NCI-H1694 treated with DMSO at 0.1 percent for 48 hours (cell line): ENCODE measurements around the gene CRISP1.
"Not testable (repeated sequence)": the region's sequence is repeated elsewhere in the genome, so short reads cannot be mapped to it uniquely, and the experiment has no call there.

Experiments
- DNase-seq: peaks from one replicate; lab custom pipeline; 2025; lab: John Stamatoyannopoulos, UW

CRISP1 gene

DNA sequence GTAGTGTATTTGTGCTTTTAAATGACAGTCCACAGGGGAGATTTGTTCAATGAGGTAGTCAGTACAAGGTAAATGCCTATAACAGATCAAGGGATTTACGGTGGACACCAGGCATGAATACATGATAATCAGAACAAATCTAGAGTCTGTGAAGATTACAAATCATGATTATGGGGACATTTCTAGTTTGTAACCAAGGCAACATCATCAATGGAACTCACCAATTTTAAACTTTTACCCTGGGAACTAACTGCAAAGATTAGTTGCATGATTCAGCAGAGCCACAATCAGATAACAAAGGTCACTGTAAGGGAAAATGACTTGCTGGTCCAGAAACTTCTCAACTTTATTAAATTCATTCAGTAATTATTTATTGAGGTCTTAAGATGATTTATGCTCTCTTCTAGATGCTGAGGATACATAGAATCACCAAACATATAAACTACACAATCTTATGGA is at the start of gene CRISP1:
Gene CRISP1, minus strand, starts transcription at position 51 of the 459 bp plus-strand sequence. CDS start 9,135 bp downstream, outside the sequence.
- DNase-seq: no peak

DNA sequence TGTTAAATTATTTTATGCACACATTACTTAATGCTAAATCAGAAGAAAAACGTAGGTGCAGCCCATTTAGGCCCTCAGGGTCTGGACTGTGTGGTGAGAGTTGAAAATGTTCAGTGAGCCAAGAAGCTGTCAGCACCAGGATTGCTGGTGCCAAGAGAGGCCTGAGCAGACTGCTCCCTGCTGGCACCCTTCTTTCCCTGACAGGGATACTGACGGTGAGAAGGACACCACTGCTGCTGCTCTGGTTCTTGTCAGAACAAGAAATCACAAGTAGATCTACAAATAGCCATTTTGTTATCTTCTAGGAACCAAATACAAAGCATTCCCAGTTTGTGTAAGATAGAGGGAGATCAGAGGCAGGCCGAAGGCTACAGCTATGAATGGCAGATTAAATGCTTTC is 48.7 kb upstream of the CRISP1 start:
- peak; percentile 22 for DNase-seq

GRCh38 chr6:49913636-49914375 is 47.5 kb upstream of the CRISP1 start:
- DNase-seq: no peak

GRCh38 chr6:49912196-49912595 is 45.9 kb upstream of the CRISP1 start:
- no peak for DNase-seq

- no peak for DNase-seq
Observed at GRCh38 chr6:49911252-49911651, 44.9 kb upstream of the CRISP1 start.

- DNase-seq: peak; percentile 84
Observed at GRCh38 chr6:49909563-49909962, 43.2 kb upstream of the CRISP1 start.

DNA sequence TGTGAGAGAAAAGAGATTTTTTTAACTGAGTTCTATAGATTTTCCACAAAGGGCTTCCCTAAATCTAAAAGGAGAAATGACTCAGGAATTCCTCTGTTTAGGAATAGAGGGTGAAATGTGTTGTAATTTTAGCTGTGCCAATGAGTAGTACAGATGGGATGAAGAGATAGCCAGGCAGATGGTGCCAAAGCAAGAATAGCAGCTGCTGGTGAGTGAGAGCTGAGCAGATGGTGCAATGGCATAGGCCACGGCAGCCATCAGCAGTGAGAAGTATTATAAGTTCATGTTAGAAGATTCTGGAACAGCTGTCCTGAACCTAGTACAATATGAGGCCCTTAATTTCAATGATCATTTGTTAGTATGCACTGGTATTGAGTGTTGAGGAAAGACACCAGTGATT is 40.2 kb upstream of the CRISP1 start:
- DNase-seq: peak; percentile 86

DNA sequence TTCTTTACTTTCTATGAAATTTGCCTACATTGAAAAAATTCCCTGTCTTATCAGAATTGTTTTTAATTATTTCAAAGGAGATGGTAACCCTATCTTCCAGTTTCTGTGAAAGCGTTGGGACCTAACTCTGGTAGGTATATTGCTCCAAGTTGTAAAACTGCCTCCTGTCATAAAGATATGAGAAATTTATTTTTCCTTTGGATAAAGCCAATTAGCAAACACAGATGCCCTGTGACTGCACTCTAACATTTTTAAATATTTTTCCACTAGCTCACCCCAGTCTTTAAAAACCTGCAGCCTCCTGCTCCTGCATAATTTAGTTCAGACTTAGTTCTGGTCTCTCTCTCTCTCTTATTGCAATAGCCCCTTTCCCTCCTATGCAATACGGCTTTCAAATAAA is 39.0 kb upstream of the CRISP1 start:
- DNase-seq: no peak

GRCh38 chr6:49902856-49903255 is 36.5 kb upstream of the CRISP1 start:
- no peak for DNase-seq

DNA sequence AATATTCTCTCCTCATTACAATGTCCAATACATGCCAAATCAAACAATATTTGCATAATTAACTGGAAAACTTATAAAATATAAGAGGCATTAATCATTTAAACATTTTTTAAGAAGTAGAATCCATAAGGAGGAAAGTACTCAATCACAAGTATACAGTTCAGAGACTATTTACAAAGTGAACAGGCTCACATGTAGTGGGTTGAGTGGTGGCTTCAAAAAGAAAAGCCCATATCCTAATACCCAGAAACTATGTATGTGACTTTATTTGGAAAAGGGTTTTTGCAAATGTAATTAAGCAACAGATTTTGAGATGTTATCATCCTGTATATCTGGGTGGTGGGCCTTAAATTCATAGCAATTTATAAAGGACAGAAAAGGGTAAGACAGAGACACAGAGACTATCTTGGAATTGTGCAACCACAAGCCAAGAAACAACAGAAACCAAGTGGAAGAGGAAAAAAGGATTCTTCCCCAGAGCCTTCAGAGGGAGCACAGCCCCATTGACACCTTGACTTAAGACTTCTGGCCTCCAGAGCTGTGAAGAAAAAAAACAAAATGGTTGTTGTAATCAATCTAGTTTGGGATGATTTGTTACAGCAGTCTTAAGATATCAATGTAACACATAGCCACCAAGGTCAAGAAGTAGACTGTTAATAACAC is 32.7 kb upstream of the CRISP1 start:
- no peak for DNase-seq

DNA sequence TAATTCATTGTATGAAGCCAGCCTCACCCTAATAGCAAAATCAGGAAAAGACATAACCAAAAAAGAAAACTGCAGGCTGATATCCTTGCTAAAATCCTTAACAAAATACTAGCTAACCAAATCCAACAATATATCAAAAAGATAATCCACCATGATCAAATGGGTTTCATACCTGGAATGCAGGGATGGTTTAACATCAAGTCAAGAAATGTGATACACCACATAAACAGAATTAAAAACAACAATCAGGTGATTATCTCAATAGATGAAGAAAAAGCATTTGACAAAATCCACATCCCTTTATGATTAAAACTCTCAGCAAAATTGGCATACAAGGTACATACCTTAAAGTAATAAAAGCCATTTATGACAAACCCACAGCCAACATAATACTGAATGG is 29.2 kb upstream of the CRISP1 start:
- not testable (repeated sequence) for DNase-seq

DNA sequence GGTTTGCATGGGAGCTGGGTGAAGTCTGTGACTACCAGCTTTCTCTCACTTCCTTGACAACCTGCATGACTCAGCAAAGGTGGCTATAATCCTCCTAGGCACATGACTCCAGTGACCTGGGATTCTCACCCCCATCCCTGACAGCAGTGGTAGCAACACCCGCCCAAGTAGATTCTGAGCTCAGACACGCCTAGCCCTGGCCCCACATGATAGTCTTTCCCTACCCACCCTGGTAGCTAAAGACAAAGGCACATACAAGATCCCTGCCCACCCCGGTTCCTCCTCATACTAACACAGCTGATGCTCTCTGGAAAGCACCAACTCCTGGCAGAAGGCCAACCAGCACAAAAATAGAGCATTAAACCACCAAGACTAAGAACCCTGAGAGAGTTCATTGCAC is 25.9 kb upstream of the CRISP1 start:
- DNase-seq: no peak

GRCh38 chr6:49890988-49891387 is 24.7 kb upstream of the CRISP1 start:
- DNase-seq: no peak

GRCh38 chr6:49888742-49889431 is 22.6 kb upstream of the CRISP1 start:
- DNase-seq: no peak

DNA sequence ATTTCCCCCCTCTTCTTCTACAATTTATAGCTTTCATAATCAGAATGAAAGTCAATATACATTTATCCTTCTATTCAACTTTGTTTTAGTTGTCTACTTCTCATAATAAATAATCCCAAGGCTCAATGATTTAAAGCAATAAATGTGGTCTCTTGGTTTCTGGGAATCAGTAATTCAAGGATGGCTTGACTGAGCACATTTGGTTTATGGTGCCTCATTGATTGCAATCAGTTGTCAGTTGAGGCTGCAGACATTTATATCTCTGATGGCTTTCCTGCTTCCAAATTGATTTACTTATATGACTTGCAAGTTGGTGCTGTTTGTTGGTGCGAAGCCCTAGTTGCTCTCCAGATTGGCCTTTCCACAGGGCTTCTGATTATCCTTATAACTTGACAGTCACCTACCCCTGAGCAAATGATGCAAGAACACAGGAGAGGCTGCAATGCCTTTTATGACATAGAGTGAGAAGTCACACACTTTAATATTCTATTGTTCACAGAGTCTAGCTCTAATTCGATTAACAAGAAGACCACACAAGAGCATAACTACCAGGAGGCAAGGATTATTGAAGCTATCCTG is 2.7 kb upstream of the CRISP1 start:
- DNase-seq: no peak

DNA sequence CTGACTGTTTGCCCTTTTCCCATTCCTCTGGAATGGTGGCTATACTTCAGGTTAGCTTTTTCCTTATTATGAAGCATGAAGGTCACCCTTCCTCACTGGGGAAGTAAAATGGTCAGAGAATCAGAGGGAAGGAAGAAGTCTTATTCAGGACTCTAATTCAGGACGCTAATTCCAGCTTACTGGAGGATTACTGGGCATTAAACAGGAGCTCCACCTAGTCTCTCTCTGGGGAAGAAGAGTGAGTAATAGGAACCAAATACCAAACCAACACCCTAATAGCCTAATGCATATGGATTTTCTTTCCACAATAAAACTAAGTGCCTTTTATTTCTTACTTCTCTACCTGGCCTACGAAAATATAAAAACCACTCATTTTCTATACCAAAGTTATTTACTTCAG is 10.1 kb downstream of the CRISP1 start:
- no peak for DNase-seq

- DNase-seq: no peak
Observed at GRCh38 chr6:49855221-49855620, 11.1 kb downstream of the CRISP1 start.

DNA sequence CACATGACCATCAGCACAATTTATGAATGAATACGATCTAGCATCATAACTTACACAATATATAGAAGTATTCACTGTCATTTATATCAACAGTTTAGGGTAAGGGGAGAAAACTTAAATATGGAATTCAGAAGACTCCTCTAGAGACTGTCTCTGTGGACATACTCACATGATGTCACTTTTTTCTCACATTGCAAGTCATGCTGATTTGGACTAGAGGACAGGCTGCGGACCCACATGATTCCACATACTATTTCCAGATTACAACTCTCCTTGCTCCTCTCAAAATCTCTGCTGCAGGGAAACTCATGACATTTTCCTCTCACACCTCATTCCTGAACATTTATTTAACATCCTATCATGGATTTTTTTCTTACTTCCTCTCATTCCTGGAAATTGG is 13.4 kb downstream of the CRISP1 start:
- DNase-seq: no peak

DNA sequence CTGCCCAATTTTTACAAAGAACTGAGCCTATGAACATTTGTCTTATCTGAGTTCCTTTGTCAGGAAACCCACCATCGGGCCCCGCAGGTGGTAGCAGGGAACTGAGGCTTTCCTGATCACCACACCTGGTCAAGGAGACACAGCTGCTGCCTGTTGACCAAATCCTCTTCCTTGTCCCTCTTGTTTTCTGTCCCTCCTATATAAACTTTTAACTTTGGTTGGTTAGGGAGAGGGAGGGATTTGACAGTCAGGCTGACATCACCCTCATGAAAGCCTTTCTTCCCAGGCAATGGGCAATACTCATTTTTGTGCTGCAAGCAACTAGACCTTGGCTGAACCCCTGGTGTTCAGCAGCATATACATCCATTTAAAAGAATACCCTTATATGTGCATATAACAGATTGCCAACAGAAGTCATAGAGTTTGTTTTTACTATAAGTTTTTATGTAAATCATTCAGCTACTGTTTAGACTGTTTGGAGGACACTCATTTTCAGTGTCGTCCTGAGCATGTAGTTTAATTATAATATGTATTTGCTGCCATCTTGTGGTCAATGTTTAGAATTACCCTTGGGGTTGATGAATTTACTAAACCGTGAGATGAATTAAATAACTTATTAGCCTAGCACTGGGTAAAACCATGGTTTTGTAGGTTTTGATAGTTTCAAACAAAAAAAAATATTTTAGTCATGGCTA is 17.0 kb downstream of the CRISP1 start:
- peak; percentile 53 for DNase-seq

DNA sequence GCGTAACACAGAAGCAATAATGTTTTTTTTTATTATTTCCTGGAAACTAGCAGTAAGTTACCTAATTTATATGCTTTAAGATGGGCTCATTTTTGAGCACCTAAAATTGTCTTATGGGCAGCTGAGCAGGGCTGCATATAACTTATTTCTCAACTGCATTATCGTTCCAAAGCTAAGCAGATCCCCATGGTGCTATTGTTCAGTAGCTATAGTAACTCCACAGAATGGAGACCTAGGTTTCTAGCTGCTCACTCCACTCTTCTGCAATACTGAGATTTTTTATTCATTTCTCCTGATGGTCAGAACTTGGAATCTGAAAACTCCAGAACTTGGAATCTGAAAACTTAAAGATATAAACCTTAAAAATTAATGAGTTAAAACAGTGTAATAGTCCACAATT is 18.7 kb downstream of the CRISP1 start:
- DNase-seq: no peak

- DNase-seq: no peak
Observed at GRCh38 chr6:49847014-49847413, 19.3 kb downstream of the CRISP1 start.

DNA sequence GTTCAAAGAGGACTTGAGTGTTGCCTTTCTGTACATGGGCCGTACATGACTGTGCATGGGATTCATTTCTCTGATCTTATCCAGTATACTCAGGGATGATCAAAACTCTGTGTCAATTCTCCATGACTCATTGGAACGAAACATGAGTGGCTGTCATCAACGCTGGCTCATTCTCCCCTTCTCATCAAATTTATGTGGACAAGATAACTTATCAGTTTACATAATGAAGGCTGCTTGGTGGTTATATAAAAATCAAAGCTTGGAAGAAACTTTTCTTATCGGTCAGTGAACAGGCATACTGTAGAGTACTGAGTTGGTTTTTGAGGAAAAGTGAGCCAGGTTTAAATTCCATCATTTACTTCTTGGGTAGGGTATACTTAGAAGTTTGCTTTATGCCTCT is 24.9 kb downstream of the CRISP1 start:
- DNase-seq: no peak
